ENCODE data around the gene APOM. TPM values are rescaled to one million over a fixed set of nuclear protein-coding genes. Genes with fewer than 3 reads are reported as not detected.

The APOM gene
- total RNA-seq, 1 donor from 2014 or later, result 2.6 TPM

GRCh38 chr6:31626952-31627351 lies 28.7 kb upstream of the APOM start:
- intact Hi-C loops (cut with DNase I), result no loop called here

GRCh38 chr6:31627690-31628287 lies 27.9 kb upstream of the APOM start:
- no peak for ATAC-seq
- Histone ChIP-seq H3K27me3 (no peaks in the 10 kb centered on the region), H3K27ac (no peak overlapping the region), H3K36me3 (peaks cover 95% of the 10 kb centered on the region), H3K9me3 (no peaks in the 10 kb centered on the region), H3K4me1 (peaks cover under 1% of the 10 kb centered on the region), H3K4me3 (no peak overlapping the region)
- intact Hi-C loops (cut with DNase I), result no loop called here
- no peak for TF ChIP-seq CTCF (IDR thresholded peaks at IDR 0.05)
- no peak for DNase-seq

More at GRCh38 chr6:31626952-31627351, 28.7 kb upstream of the APOM start:
- H3K9me3 ChIP-seq, result no peaks in the 10 kb centered on the region
- H3K4me3 ChIP-seq, result no peak overlapping the region
- no peak for TF ChIP-seq CTCF (IDR thresholded peaks at IDR 0.05)
- no peak overlapping the region for H3K27ac ChIP-seq
- DNase-seq (no peak), ATAC-seq (no peak)
- H3K27me3 ChIP-seq, result no peaks in the 10 kb centered on the region
- H3K4me1 ChIP-seq, result peaks cover 9% of the 10 kb centered on the region
- H3K36me3 ChIP-seq, result peaks cover 87% of the 10 kb centered on the region

GRCh38 chr6:31629014-31629413 lies 26.7 kb upstream of the APOM start:
- intact Hi-C loops (cut with DNase I), result no loop called here
- Histone ChIP-seq H3K27ac (no peak overlapping the region), H3K4me3 (no peak overlapping the region), H3K4me1 (no peaks in the 10 kb centered on the region), H3K9me3 (no peaks in the 10 kb centered on the region), H3K36me3 (peaks cover 99% of the 10 kb centered on the region), H3K27me3 (no peaks in the 10 kb centered on the region)
- ATAC-seq (no peak), DNase-seq (no peak)
- no peak for TF ChIP-seq CTCF (IDR thresholded peaks at IDR 0.05)

- peaks cover 99% of the 10 kb centered on the region for H3K36me3 ChIP-seq
- no peaks in the 10 kb centered on the region for H3K4me1 ChIP-seq
- H3K27me3 ChIP-seq, result no peaks in the 10 kb centered on the region
- TF ChIP-seq CTCF (IDR thresholded peaks at IDR 0.05), result no peak
- no peak overlapping the region for H3K27ac ChIP-seq
- intact Hi-C loops (cut with DNase I), result no loop called here
- no peak overlapping the region for H3K4me3 ChIP-seq
- H3K9me3 ChIP-seq, result no peaks in the 10 kb centered on the region
- ATAC-seq, result no peak
- no peak for DNase-seq
These were observed 25.3 kb upstream of the APOM start for GRCh38 chr6:31630177-31630934.

GRCh38 chr6:31631209-31631608 lies 24.5 kb upstream of the APOM start:
- H3K27me3 ChIP-seq, result no peaks in the 10 kb centered on the region

More at GRCh38 chr6:31631209-31631608, 24.5 kb upstream of the APOM start:
- DNase-seq (no peak), ATAC-seq (no peak)
- Histone ChIP-seq H3K27ac (no peak overlapping the region), H3K9me3 (no peaks in the 10 kb centered on the region), H3K36me3 (peaks cover 99% of the 10 kb centered on the region), H3K4me1 (no peaks in the 10 kb centered on the region), H3K4me3 (no peak overlapping the region)
- intact Hi-C loops (cut with DNase I), result no loop called here
- no peak for TF ChIP-seq CTCF (IDR thresholded peaks at IDR 0.05)

Measured in upper lobe of right lung (tissue), 1 donor.